Vagina (tissue), 2 donors: ENCODE data around the gene CREB5.

Experiments used
- POLR2A ChIP-seq, 2 donors: fragments of 450-650 bp; IDR thresholded peaks; one replicate each; pipeline ENCODE4 v1.6.1; 2017; ENCODE audit warnings: antibody characterized with exemption in 2 of 2, mild to moderate bottlenecking in 2 of 2, moderate library complexity in 2 of 2
- POLR2AphosphoS5 ChIP-seq, 2 donors: sonication (generic); formaldehyde crosslinking; IDR thresholded peaks; one replicate each; pipeline ENCODE4 v1.9.0; 2017; ENCODE audit warnings: antibody characterized with exemption in 2 of 2, mild to moderate bottlenecking in 2 of 2, low read depth in 1 of 2; ENCODE audit not compliant: insufficient read depth in 1 of 2

DNA sequence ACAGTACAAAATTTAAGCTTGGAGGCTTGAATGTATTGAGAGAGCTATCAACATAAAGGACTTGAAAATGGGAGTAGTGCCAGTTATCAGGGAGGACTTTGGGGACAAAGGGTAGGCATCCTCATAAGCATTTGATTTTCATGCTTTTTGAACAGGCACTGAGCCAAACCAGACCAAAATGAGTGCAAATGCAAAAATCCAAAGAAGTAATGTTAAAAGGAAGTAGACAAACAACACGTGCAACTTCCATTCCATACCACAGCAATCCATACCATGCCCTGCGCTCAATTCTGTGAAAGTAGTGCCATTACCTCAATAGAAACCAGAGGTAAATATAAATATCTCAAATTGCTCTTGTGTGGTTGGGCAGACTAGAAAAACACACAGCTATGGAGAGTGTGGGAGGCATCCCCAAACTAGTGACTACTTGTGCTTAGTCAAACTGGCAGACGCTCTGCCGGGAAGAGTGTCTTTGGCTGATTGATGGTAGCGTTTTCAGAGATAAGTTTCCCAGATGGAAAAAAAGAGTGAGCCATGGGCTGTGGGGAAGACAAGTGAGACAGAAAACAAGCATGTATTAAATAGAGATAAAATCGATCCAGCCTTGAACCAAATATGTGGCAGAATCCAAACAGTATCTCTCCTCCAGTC is 161.5 kb downstream of the CREB5 start:
- TF ChIP-seq POLR2AphosphoS5 (IDR thresholded peaks at IDR 0.05; ENCODE audit: insufficient read depth in 1 of 2, low read depth in 1 of 2) (no peak), POLR2A (IDR thresholded peaks at IDR 0.05) (no peak)
